ENCODE results near the gene NPW.

DNA sequence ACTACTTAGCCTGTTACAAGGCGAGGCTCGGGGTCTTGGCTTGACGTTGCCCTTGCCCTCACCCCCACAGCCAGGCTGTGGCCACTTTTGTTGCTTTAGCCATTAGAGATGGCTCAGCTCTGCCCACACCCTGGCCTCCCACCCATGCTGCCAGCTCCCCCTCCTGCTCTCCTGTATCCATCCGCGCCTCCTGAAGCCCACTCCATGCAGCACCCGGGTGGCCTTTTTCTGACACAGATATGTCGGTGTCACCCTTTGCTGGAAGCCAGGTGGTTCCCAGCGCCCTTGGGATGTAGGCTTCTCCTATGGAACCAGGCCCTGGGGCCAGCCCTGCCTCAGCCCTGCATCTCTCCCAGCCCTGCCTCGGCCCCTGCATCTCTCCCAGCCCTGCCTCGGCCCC is 37.9 kb downstream of the NPW start:
- TF ChIP-seq EZH2 (IDR thresholded peaks at IDR 0.05) (no peak), POLR2AphosphoS5 (IDR thresholded peaks at IDR 0.05; ENCODE audit: borderline replicate concordance, low read depth, low read length) (no peak), FOXP2 (optimal IDR thresholded peaks at IDR 0.05; ENCODE audit: control extremely low read depth, extremely low read length, insufficient read depth) (no peak)
